SK-N-SH (cell line): ENCODE results near the gene COL5A1.

Source experiments
- CTCF ChIP-seq: fragments of 200-600 bp; sonication (generic); IDR thresholded peaks from 2 replicates; pipeline ENCODE4 v1.6.1; 2017; ENCODE audit warnings: antibody characterized with exemption, mild to moderate bottlenecking, moderate library complexity
- EZH2phosphoT487 ChIP-seq: fragments of 200-600 bp; sonication (generic); IDR thresholded peaks from 2 replicates; pipeline ENCODE4 v1.6.1; 2017; ENCODE audit warnings: low read depth, mixed run types, mild to moderate bottlenecking, antibody characterized with exemption, moderate library complexity, borderline replicate concordance
- GATA2 ChIP-seq: sonication (generic); formaldehyde crosslinking; IDR thresholded peaks from 2 replicates; pipeline ENCODE4 v1.5.0; 2020; ENCODE audit warnings: mild to moderate bottlenecking, missing genetic modification reagents
- MAX ChIP-seq: IDR thresholded peaks from 2 replicates; pipeline ENCODE4 v1.4.0; 2012; ENCODE audit warnings: low read depth
- TAF1 ChIP-seq: IDR thresholded peaks from 2 replicates; pipeline ENCODE4 v1.6.1; 2012; ENCODE audit warnings: low read depth, mild to moderate bottlenecking, low read length, moderate library complexity, borderline replicate concordance

GRCh38 chr9:134650431-134651190, 9.0 kb downstream of the COL5A1 start:
- TF ChIP-seq GATA2 (CRISPR knock-in tag) (no peak), MAX (no peak), TAF1 (no peak), EZH2phosphoT487 (no peak), CTCF (no peak)
